ENCODE data around the gene ALDH3A1. TPM values are rescaled to one million over a fixed set of nuclear protein-coding genes. Genes with fewer than 3 reads are reported as not detected.
A peak's percentile ranks its signal among the peaks of the same experiment; 100 is the strongest.

ALDH3A1 gene
- total RNA-seq, 4 donors from 2014 or later, result 0.51 to 7.1 (median 1.7) TPM; not detected in 1

GRCh38 chr17:19706791-19707727, 41.0 kb downstream of the ALDH3A1 start:
- no peak for TF ChIP-seq POLR2A (IDR thresholded peaks at IDR 0.05)
- no peak for TF ChIP-seq CTCF (IDR thresholded peaks at IDR 0.05)
- Histone ChIP-seq H3K4me3 (no peak overlapping the region), H3K9me3 (no peaks in the 10 kb centered on the region), H3K4me1 (peaks cover 0 to 3% of the 10 kb centered on the region in 2 donors), H3K36me3 (no peaks in the 10 kb centered on the region), H3K27ac (no peak overlapping the region), H3K27me3 (no peaks in the 10 kb centered on the region)
- intact Hi-C loops (cut with DNase I; ENCODE audit: low total_unique reads), result no loop called here
- DNase-seq, result no peak

GRCh38 chr17:19705771-19706770, 42.0 kb downstream of the ALDH3A1 start:
- no peak overlapping the region for H3K4me3 ChIP-seq
- TF ChIP-seq POLR2A (IDR thresholded peaks at IDR 0.05) (no peak), CTCF (IDR thresholded peaks at IDR 0.05) (no peak)
- no peak for DNase-seq
- H3K9me3 ChIP-seq, result no peaks in the 10 kb centered on the region
- H3K4me1 ChIP-seq, result peaks cover 0 to 3% of the 10 kb centered on the region in 2 donors
- no peak overlapping the region for H3K27ac ChIP-seq
- no peaks in the 10 kb centered on the region for H3K36me3 ChIP-seq
- intact Hi-C loops (cut with DNase I; ENCODE audit: low total_unique reads), result no loop called here
- H3K27me3 ChIP-seq, result no peaks in the 10 kb centered on the region

DNA sequence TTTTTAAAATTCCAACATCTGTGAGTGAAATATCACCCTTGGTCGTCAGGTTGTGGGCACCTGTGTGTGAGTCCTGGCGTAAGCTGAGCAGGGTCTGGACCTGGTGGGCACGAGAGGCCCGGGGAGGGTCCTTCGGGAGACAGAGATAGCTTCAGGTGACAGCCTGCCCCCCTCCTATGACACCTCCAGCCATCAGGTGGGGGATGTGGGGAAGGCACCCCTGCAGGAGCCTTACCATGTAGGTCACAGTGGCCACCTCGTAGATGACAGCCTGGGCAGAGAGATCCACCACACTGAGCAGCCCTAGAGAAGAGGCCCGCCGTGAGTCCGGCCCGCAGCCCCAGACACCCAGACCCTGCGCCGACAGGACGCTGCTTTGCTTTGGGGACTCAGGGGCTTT, 42.9 kb downstream of the ALDH3A1 start:
- Histone ChIP-seq H3K4me3 (no peak overlapping the region), H3K4me1 (peaks cover 0 to 3% of the 10 kb centered on the region in 2 donors), H3K9me3 (no peaks in the 10 kb centered on the region), H3K36me3 (no peaks in the 10 kb centered on the region), H3K27me3 (no peaks in the 10 kb centered on the region), H3K27ac (no peak overlapping the region)
- intact Hi-C loops (cut with DNase I; ENCODE audit: low total_unique reads), result no loop called here
- TF ChIP-seq POLR2A (IDR thresholded peaks at IDR 0.05) (no peak), CTCF (IDR thresholded peaks at IDR 0.05) (no peak)
- no peak for DNase-seq

- intact Hi-C loops (cut with DNase I; ENCODE audit: low total_unique reads), result no loop called here
Observed at GRCh38 chr17:19703828-19704613, 44.1 kb downstream of the ALDH3A1 start.

More at GRCh38 chr17:19703828-19704613, 44.1 kb downstream of the ALDH3A1 start:
- H3K4me1 ChIP-seq, result peaks cover 0 to 3% of the 10 kb centered on the region in 2 donors
- no peaks in the 10 kb centered on the region for H3K9me3 ChIP-seq
- no peak overlapping the region for H3K4me3 ChIP-seq
- H3K36me3 ChIP-seq, result no peaks in the 10 kb centered on the region
- H3K27ac ChIP-seq, result peak overlapping the region; percentile 10 to 47
- TF ChIP-seq CTCF (IDR thresholded peaks at IDR 0.05) (no peak), POLR2A (IDR thresholded peaks at IDR 0.05) (no peak)
- H3K27me3 ChIP-seq, result no peaks in the 10 kb centered on the region
- no peak for DNase-seq
